Measurements from ENCODE around the gene B3GALT2.

GRCh38 chr1:193219391-193219790, 33.0 kb upstream of the B3GALT2 start:
- TF ChIP-seq CTCF (conservative IDR thresholded peaks at IDR 0.05 in 1 of 2, IDR thresholded peaks at IDR 0.05 in 1 of 2; ENCODE audit: extremely low read depth in 1 of 2, insufficient read depth in 1 of 2, low read depth in 1 of 2, low read length in 2 of 2) (no peak), EZH2 (IDR thresholded peaks at IDR 0.05; ENCODE audit: borderline replicate concordance, low read length) (no peak)
